Stimulated activated CD4-positive, alpha-beta T cell treated with anti-CD3 and anti-CD28 coated beads, Interleukin-12 subunit alpha, Interleukin-12 subunit beta, amount 100 ng/mL, for 48 hours (primary cell): ENCODE measurements around the gene ZNF341.

Experiments
- DNase-seq, 3 donors: peaks; one replicate each; pipeline ENCODE4 v3.0.0-alpha.2; 2020; ENCODE audit warnings: low read depth in 2 of 3, low spot score in 1 of 3

ZNF341 gene

DNA sequence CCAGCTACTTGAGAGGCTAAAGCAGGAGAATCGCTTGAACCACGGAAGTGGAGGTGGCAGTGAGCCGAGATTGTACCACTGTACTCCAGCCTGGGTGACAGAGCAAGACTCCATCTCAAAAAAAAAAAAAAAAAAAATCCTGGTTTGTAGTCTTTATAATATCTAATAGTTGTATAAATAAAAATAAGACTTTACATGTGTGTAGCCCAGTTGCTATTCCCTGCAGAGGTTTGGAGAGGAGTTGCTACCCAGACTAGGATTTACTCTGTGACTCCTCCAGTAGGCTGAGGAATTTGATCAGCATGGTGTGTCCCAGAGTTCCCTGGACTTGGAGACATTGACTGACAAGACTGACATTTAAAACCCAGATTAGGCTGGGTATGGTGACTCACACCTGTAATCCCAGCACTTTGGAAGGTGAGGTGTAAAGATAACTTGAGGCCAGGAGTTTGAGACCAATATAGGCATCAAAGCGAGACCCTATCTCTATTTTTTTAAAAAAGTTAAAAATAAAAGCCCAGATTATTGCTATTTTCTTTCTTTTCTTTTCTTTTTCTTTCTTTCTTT, 89.6 kb downstream of the ZNF341 start:
- no peak for DNase-seq

DNA sequence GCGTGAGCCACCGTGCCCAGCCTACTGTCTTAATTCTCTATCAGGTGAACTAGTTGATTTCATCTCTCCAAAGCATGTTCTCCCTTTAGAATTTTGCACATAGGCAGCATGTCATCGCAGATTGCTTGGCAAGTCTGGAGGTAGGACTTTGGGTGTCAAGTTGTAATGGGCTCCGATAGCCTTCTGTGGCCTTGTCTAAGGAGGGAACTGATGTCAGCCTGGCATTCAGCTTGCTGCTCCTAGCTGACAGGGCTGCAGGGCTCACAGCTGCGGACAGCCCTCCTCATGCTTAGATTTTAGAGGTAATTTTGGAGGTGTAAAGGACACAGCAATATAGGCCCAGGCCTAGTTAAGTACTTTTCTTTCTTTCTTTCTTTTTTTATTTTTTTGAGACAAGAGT, 90.6 kb downstream of the ZNF341 start:
- DNase-seq = no peak

DNA sequence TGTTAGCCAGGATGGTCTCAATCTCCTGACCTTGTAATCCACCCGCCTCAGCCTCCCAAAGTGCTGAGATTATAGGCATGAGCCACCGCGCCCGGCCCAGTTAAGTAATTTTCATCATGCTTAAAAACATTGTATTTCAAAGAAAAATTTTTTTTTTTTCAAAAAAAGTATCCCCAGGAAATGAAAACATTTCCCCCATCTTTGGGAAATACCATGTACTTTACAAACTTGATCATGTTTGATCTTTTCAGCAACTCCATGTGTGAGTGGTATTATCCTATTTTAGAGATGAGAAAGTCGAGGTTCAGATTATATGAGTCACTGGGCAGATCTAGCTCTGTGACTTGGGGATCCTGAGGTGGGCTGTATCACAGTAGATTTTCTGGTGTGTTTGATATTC, 91.2 kb downstream of the ZNF341 start:
- no peak for DNase-seq

DNA sequence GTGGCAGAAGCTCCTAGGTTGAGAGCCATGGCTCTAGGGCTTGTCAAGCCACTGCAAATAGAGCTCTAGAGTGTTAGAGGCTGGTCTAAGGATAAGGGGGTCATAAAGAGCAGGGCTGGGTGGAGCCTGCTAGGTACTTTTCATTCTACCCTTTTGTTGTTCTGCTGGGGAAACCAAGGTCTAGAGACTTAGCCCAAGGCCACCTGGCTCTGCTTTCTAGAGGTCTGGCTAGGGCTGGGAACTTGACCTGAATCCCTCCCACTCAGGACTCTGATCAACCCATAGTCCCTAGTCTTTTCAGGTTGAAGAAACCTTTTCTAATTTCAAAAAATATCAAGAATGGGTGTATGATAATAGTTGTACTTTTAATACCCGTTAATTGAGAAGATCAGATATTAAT, 93.1 kb downstream of the ZNF341 start:
- DNase-seq = no peak

DNA sequence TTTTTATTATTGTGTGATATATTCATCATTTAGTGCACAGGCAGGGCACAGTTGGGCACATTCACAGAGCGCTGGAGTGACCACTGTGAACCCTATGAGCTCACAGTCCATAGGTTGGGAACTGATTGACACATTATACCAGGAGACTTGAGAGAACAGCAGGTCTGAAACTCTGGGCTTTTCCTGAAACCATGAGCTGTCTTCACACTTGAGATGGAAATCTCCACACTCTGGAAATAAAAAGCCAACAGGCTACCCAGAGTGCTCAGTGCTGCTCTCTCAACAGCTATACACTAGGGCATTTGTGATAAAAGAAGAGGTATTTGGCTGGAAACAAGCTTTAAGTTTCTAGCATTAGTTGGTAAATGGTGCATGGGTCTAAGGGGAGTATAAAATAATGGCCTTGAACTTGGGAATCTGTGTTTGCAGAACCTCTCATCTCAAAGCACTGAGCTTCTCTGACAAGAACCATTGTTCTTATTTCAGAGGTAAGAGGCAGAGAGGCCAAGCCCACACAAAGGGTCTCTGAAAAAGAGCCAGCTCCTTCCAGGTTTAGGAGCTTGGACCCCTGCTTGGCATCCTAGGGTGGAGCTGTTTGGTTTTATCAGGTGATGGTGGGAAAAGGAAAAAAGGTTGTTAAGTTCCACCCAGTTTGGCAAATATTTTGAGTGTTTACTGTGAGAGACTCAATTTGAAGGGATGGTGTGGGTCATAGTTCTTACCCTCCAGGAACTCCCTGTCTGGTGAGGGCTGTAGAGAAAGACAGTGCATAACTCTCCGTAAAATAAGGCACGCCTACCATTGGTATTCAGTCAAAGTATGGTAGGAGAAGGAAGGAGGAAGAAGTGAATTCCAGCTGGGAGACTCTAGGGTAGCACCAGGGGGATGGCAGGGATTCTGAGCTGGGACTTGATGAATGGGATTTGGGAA, 93.8 kb downstream of the ZNF341 start:
- no peak for DNase-seq

DNA sequence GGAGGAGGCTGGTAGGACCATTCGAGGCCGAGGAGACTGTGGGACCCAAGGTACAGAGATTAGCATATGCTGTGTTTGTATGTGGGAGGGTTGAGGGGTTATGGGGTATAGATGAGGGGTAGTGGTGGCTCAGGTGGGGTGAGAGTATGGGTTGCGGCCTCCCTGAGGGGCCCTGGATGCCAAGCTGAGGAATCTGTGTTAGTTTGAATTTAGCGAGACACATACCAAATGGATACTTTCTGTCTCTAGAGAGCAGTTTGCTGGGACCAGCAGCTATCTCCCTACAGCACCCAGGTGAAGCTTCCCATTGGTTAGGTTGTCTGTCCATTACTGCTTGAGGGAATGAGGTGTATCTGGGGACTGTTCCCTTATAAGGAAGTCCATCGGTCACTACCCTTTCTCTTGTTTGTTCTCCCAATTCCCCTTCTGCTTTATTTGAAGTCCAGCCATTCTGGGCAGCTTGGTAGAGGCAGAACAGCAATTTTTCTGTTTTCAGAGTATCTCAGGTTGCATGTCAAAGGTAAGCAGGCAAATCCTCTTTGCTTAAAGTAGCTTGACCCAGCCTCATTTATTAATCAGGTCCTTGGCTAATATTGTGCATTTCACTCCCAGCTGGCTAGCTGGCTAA, 94.6 kb downstream of the ZNF341 start:
- DNase-seq = no peak

DNA sequence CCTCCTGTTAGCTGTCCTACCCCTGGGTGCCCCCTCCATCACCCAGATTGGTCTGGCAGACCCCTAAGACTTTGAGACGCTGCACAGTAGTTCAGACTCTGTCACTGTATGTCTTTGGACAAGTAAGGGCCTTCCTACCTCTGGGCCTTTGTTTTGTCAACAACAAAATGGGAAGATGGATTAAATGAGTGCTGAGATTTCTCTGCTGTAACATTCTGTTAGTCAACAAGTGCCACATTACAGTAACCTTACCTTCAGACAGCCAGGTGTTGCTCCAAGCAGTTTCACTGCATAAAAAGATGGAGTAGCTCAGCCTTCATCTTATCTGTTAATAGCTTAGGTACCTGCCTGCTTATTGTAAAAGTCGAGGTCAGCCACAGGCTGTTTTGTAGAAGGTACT, 95.3 kb downstream of the ZNF341 start:
- DNase-seq = no peak

DNA sequence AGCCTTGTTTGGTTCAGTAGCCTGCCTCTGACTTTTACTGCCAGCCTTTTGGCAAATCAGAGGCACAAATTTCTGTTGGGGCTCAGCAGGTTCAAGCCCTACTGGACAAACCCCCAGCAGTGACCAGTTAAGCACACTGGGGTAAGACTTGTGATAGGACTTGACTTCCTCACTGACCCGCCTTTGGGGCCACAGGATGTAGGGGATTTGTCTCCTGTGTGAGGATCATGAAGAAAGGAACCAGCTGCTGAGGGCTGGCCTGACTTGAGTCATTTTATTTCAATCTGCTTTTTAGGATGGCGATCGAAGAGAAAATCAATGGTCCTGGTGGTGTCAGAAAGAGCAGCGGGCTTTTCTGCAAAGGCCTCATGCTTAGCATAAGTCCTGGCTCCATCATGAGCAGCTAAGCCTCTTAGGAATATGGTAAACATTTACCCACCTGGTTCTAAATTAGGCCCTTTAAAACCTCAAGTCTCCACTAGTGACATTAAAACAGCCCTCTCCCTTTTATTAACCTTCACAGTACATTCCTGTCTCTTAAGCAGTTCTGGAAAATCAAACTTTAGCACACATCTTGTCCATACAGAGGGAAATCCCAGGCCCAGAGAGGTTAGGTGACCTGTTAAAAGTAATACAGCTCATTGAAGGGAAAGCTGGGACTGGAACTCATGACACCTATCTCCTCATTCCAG, 96.0 kb downstream of the ZNF341 start:
- DNase-seq = no peak

DNA sequence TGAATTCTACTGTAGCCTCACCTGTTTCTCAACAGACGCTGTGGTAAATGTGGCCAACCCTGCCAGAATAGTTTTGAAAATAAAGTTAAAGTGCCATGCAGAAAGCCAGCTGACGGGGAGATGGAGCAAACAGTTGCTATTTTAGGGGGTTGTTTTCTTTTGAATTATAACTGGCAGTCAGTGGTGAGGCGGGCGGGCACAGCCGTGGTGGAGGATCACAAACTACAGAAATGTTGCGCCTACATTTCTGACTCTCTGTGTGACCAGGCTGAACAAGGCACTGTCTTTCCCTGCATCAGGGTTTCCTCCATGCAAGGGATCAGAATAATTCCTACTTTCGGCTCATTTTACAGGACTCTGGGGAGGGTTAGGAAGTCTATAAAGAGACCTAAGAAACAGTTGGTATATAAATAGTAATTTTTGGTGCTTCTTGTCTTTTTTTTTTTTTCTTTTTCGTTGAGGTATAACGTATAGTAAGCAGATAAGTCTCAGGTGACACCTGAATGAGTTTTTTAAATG, 96.6 kb downstream of the ZNF341 start:
- DNase-seq = no peak

DNA sequence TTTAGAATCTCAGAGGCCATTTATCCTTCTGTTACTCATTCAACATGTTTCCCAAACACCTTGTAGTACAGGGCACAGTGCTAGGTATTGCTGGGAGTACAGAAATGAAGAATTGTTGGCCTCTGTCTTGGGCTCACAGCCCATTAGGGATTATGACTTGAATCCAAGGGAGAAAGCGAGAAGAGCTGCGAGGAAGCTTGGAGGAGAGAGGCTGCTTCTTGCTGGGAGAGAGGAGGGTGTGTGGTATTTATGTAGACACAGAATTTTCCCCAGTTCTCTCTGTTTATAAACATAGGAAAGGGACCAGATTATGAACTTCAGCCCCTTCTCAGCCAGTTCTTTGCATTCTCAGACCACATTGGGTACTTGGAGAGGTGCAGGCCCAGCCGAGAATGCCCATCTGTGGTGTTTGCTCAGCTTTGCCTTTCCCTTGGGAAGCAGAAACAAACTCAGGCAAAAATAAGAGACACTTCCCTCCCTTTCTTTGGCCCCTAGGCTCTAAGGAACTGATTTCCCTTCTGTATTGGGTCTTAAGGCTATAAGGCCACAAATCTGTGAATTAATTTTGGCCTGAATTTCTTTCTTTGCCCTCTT, 97.3 kb downstream of the ZNF341 start:
- no peak for DNase-seq

DNA sequence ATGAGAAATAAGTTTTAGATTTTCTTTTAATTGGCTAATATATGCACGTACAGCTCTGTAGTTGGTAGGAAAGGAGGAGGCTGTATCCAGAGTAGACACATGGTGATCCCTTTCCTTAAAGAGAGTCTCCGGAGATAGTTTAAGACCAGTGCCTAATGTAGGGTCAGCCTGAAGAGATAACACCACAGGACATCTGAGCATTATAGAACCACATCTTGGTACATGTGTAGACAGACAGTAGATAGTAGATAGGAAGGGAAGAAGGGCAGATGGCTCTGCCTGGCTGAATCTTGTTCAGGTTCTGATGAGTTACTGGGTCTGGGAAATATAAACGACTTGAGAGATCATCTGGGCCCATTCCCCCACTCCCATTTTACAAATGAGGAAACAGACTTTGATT, 97.8 kb downstream of the ZNF341 start:
- no peak for DNase-seq

DNA sequence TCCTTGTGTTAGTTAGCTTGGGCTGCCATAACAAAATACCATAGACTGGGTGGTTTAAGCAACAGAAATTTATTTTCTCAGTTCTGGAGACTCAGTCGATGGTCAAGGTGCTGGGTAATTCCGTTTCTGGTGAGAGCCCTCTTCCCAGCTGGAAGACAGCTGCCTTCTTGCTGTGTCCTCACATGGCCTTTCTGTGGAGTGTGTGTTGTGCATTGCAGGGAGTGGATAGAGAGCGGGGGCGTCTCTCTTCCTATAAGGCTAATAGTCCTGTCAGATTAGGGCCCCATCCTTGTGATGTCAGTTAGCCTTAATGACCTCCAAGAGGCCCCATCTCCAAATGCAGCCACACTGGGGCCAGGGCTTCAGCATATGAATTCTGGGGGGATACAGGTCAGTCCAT, 98.6 kb downstream of the ZNF341 start:
- DNase-seq = no peak

DNA sequence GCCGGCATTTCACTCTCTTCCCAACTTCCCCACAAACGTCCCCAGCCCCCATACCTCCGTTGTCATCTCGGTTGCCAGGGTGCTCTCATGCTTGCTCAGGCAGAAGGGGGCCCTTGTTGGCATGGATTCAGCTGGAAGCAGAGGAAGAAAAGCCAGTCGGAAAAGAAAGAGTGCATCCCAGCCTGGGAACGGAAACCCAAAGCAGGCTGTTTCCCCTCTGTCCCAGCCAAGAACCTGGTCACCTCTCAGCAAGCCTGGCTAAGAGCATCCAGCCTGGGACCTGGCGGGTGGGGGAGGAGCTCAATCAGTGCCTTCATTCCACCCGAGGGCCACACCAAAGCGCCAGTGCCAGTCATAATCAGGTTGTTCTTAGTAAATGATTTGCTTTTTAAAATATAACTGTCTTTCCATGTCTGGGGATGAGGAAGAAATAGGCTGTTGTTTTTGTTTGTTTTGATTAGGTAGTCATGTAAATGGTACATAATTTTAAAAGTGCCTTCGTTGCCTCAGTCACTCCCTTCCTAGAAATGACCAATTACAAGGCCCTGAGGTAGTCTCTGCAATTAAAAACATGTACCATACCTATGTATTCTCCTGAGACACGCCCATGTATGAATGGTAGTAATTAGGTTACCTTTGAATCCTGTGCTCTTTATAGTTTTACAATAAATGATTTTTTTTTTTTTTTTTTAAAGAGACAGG, 100.5 kb downstream of the ZNF341 start:
- no peak for DNase-seq

DNA sequence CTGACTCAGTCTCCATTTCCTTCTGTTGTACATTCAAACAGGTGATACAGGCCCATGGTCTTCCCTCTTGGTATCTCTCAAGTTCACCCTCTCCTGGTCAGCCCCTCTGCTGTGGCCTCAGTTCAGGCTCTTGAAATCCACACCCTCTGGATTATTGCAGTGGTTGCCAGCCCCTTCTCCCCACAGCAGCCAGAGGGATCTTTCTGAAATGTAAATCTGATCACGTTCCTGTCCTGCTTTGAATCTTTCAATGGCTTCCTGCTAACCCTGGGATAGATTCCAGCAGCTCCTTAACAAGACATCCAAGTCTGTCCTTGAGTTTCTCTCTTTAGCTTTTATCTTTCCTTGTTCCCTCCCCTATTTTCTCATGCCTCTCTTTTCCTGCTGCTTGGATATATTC, 101.5 kb downstream of the ZNF341 start:
- DNase-seq = no peak

DNA sequence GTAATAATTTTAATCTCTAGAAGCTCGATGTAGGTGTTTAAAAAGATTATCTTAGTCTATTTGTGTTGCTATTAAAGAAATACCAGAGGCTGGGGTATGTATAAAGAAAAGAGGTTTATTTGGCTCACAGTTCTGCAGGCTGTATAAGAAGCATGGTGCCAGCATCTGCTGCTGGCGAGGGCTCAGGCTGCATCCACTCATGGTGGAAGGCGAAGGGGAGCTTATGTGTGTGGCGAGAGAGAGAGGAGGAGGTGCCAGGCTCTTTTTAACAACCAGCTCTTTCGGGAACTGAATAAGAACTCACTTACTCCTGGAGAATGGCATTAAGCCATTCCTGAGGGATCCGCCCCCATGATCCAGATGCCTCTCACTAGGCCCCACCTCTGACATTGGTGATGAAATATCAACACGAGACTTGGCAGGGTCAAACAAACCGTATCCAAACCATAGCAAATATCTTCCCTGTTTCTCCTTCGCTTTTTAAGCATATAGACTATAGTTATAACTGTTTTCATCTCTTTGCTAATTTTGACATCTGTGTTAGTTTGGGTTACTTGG, 103.9 kb downstream of the ZNF341 start:
- no peak for DNase-seq

DNA sequence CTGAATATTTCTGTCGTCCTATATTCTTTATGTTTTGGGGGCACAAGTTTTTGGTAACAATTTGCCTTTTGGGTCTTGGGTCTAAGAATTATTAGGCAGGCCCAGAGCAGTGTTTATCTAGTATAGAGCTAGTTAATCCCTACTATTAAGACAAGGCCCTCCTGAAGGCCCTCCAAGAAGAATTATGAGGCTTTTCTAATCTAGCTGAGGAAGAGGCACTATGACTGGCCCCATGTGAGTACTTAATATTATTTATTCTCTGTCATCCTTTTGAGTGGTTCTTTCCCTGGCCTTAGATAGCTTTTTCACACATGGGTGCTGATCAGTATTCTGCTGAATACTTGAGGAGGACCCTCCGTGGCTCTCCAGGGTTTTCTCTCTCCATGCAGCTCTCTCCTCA, 104.5 kb downstream of the ZNF341 start:
- DNase-seq = no peak

DNA sequence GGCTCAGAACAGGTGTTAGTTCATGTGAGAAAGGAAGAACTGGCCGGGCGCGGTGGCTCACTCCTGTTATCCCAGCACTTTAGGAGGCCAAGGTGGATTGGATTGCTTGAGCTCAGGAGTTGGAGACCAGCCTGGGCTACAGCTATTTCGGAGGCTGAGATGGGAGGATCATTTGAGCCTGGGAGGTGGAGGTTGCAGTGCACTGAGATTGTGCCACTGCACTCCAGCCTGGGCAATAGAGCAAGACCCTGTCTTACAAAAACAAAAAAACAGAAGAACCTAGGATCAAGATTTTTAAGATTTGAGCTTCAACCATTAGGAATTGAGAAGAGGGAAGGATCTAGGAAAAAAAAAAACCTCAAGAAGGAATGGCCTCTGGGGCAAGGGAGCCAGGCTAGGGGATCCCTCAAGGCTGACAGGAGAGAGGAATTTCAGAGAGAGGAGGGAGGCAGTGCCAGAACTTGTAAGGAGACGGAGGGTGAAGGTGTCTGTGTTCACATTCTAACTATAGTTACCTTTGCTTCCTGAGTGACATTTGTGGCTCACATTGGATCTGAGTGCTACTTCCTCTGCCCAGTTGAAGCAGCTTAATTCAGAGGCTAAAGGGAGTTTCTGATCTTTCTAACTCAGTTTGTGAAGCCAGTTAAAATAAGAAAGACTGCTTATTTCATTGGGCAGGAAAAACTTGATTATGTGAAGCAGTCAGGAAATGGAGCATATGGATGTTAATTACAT, 105.5 kb downstream of the ZNF341 start:
- no peak for DNase-seq

DNA sequence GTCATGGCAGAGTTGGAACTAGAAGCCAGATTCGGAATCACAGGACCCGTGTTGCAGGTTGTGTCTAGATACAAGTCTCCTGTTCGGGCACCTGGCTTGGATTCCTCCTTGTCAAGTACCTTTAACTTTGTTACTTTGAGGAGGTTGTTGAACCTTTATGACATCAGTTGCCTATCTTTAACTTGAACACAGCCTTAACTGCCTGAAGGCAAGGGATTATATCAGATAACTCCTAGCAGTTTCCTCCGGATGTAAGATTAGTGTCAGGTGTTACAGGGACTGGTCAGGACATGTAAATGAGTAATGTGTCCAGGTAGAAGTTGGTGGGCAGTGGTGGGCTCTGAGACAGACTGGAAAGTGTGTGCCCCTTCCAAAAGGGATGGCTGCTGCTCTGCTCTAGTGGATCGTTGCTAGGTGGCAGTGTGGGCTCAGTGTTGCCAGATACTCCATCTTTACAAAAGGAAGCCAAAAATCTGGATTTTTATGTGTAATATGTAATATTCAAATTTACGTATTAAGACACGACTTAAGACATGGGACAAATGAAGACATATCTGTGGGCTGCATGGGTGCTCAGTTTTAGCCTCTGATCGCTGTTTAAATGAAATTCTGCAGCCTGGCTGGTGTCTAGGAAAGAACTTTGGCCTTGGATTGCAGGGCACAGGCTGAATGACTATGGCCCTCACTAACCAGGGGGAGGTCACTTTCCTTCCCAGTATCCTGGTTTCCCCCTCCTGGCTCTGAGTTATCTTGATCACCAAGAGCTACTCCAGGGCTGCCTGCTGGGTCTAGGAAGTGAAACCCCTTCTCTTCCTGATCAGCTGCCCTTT, 106.5 kb downstream of the ZNF341 start:
- DNase-seq = no peak

DNA sequence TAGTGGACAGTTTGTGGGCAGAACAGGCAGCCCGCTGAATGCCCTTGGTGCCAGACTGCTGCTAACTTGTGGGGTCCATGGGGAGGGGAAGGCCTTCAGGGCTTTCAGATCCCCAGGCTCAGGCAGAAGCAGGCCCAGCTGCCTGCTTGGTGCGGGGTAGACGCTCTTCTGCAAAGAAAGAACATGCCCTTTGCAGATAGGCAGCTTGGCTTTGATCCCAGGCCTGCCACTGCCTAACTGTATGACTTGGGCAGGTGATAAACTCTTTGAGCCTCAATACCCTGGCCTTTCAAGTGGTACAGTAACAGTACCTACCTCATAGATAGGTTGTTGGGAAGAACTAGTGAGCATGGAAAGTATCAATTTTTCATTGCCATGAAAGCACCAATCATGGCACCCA, 107.8 kb downstream of the ZNF341 start:
- no peak for DNase-seq
